GM18508 (cell line): ENCODE results near the gene DSG2.

ENCODE experiments used
- ATAC-seq: cut with Tn5 transposase; IDR thresholded peaks from one replicate; pipeline ENCODE4 v1.9.1; 2021; ENCODE audit warnings: moderate number of reproducible peaks; ENCODE audit not compliant: insufficient read depth, unreplicated experiment

Gene DSG2

DNA sequence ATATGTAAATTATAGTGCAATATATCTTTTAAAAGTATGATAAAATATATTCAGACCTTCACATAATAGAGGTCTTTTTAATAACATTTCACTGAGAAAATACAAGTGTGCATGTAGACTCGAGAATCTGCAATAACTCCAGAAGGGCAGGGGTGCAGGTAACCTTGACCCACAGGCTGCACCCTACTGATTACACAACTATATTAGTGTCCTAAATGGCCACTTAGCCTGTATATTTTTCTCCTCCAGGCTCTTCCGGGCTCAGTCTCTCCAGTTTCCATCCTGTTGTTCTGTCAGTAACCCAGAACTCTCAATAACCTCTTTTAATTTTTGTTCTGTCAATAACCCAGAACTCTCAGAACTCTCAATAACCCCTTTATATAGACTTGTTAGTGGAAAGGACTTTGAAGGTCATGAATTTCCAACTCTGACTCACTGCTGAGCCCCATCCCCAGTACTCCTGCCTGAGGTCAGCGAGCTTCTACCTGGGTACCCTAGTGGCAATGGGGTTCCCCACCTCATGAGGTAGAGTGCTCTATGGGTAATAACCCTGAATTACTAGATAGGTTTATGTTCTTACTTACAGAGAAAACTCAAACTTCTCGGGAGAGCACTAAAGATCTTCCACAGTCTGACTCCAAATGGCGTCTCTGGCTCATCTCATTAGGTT is 85.3 kb downstream of the DSG2 start:
- no peak for ATAC-seq

DNA sequence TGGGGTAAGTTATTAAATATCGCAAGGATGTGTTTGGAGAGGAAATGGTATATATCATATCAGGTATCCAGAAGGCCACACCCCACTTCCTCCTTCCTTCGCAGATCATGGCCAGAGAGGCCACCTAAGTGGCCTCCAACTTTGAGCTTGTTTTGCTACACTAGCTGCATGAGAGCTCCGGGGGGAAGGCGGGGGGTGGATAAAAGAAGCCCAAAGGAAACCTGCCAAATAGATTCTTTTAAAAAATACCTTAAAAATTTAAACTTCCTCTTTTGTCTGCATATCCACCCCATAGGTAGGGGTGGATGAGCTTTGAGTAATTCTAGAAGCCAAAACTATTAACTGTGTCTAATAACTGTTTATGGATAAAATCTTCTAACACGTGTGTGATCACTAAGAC is 88.0 kb downstream of the DSG2 start:
- no peak for ATAC-seq

- ATAC-seq: no peak
Observed at GRCh38 chr18:31586616-31587015, 88.6 kb downstream of the DSG2 start.

- ATAC-seq: no peak
Observed at GRCh38 chr18:31587529-31587928, 89.6 kb downstream of the DSG2 start.

GRCh38 chr18:31590570-31590969 is 92.6 kb downstream of the DSG2 start:
- no peak for ATAC-seq

- ATAC-seq: no peak
Observed at GRCh38 chr18:31591113-31591512, 93.1 kb downstream of the DSG2 start.

GRCh38 chr18:31591628-31592027 is 93.7 kb downstream of the DSG2 start, which contains the start of gene TTR:
TTR (plus strand) TSS chr18:31591877; CDS start chr18:31591903, 26 bp downstream.
- ATAC-seq: no peak

DNA sequence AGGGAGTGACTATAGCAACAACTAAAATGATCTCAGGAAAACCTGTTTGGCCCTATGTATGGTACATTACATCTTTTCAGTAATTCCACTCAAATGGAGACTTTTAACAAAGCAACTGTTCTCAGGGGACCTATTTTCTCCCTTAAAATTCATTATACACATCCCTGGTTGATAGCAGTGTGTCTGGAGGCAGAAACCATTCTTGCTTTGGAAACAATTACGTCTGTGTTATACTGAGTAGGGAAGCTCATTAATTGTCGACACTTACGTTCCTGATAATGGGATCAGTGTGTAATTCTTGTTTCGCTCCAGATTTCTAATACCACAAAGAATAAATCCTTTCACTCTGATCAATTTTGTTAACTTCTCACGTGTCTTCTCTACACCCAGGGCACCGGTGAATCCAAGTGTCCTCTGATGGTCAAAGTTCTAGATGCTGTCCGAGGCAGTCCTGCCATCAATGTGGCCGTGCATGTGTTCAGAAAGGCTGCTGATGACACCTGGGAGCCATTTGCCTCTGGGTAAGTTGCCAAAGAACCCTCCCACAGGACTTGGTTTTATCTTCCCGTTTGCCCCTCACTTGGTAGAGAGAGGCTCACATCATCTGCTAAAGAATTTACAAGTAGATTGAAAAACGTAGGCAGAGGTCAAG is 94.7 kb downstream of the DSG2 start:
- ATAC-seq: no peak

DNA sequence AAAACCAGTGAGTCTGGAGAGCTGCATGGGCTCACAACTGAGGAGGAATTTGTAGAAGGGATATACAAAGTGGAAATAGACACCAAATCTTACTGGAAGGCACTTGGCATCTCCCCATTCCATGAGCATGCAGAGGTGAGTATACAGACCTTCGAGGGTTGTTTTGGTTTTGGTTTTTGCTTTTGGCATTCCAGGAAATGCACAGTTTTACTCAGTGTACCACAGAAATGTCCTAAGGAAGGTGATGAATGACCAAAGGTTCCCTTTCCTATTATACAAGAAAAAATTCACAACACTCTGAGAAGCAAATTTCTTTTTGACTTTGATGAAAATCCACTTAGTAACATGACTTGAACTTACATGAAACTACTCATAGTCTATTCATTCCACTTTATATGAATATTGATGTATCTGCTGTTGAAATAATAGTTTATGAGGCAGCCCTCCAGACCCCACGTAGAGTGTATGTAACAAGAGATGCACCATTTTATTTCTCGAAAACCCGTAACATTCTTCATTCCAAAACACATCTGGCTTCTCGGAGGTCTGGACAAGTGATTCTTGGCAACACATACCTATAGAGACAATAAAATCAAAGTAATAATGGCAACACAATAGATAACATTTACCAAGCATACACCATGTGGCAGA is 97.3 kb downstream of the DSG2 start:
- ATAC-seq: no peak

DNA sequence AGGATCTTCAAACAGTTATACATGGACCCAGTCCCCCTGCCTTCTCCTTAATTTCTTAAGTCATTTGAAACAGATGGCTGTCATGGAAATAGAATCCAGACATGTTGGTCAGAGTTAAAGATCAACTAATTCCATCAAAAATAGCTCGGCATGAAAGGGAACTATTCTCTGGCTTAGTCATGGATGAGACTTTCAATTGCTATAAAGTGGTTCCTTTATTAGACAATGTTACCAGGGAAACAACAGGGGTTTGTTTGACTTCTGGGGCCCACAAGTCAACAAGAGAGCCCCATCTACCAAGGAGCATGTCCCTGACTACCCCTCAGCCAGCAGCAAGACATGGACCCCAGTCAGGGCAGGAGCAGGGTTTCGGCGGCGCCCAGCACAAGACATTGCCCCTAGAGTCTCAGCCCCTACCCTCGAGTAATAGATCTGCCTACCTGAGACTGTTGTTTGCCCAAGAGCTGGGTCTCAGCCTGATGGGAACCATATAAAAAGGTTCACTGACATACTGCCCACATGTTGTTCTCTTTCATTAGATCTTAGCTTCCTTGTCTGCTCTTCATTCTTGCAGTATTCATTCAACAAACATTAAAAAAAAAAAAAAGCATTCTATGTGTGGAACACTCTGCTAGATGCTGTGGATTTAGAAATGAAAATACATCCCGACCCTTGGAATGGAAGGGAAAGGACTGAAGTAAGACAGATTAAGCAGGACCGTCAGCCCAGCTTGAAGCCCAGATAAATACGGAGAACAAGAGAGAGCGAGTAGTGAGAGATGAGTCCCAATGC is 98.3 kb downstream of the DSG2 start:
- no peak for ATAC-seq

DNA sequence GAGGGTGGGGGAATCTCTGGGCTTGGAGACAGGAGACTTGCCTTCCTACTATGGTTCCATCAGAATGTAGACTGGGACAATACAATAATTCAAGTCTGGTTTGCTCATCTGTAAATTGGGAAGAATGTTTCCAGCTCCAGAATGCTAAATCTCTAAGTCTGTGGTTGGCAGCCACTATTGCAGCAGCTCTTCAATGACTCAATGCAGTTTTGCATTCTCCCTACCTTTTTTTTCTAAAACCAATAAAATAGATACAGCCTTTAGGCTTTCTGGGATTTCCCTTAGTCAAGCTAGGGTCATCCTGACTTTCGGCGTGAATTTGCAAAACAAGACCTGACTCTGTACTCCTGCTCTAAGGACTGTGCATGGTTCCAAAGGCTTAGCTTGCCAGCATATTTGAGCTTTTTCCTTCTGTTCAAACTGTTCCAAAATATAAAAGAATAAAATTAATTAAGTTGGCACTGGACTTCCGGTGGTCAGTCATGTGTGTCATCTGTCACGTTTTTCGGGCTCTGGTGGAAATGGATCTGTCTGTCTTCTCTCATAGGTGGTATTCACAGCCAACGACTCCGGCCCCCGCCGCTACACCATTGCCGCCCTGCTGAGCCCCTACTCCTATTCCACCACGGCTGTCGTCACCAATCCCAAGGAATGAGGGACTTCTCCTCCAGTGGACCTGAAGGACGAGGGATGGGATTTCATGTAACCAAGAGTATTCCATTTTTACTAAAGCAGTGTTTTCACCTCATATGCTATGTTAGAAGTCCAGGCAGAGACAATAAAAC is 100.2 kb downstream of the DSG2 start:
- no peak for ATAC-seq
